Pancreas (tissue), 10 donors: Measurements from ENCODE around the gene DOCK11. TPM values are rescaled to one million over a fixed set of nuclear protein-coding genes. Genes with fewer than 3 reads are reported as not detected.
"Not testable (repeated sequence)": the region's sequence is repeated elsewhere in the genome, so short reads cannot be mapped to it uniquely, and the experiment has no call there.

Experiments used
- ATAC-seq, 4 donors: fragments of 200-7000 bp; cut with Tn5 transposase; one replicate each; pipeline versions ENCODE4 v1.8.0 to v1.9.1; 2020; ENCODE audit warnings: mild to moderate bottlenecking in 4 of 4, moderate library complexity in 4 of 4
- DNase-seq, 6 donors: peaks; one replicate each; pipeline ENCODE4 v3.0.0-alpha.2; 2020
- FAIRE-seq: peaks from 2 replicates; lab custom pipeline; 2012; peaks lifted over from hg19 to GRCh38; lab: Jason Lieb, UNC
- H3K27ac ChIP-seq, 4 donors: fragments of 200-600 bp; sonication (generic); 1 replicate in 3 of 4; 2 replicates in 1 of 4; pipeline versions ENCODE4 v1.5.0 to v1.8.0; 2020
- H3K27me3 ChIP-seq, 4 donors: fragments of 200-600 bp; one replicate each; pipeline ENCODE4 v1.8.0; 2021
- H3K36me3 ChIP-seq, 3 donors: fragments of 200-600 bp; sonication (generic) in 1 of 3; one replicate each; pipeline versions ENCODE4 v1.5.0 to v1.8.0; 2020 to 2021
- H3K4me1 ChIP-seq, 3 donors: fragments of 200-600 bp; one replicate each; pipeline ENCODE4 v1.8.0; 2021
- H3K4me3 ChIP-seq, 4 donors: fragments of 200-600 bp; sonication (generic) in 2 of 4; one replicate each; pipeline versions ENCODE4 v1.5.0 to v1.8.0; 2020 to 2021
- H3K9me3 ChIP-seq, 4 donors: fragments of 200-600 bp; one replicate each; pipeline ENCODE4 v1.8.0; 2021
- WGBS, 2 donors: extraction: QIAGEN DNeasy Blood & Tissue Kit; methylation state at CpG; one replicate each; pipeline ENCODE4 v1.1.7; 2013; 5-methylcytosine and 5-hydroxymethylcytosine counted together
- intact Hi-C, 3 donors: fragments of 100-400 bp; cut with DNase I; formaldehyde crosslinking; loops; one replicate each; pipeline versions ENCODE4 v1.11.1 to v1.14.2; 2022
- polyA plus RNA-seq, 2 donors: library from polyadenylated mRNA; stranded (reverse); fragments of 200-250 nt; gene quantifications; one replicate each; pipeline ENCODE4 v1.2.3, GENCODE V29; 2013
- total RNA-seq, 6 donors: library from RNA; stranded (reverse); fragmentation: NEBNext Ultra II Directional in 4 of 6; extraction: Animal tissue kit (Norgen Biotek cat#: 25700) in 4 of 6; gene quantifications; one replicate each; pipeline versions ENCODE4 v1.2.1 to v1.2.4, GENCODE V29; 2021 to 2023
- TF ChIP-seq, protein P1 (sequence below), 4 donors: fragments of 200-600 bp; sonication (generic) in 3 of 4; IDR thresholded peaks; one replicate each; pipeline versions ENCODE4 v1.5.0 to v1.8.0; 2021; ENCODE audit warnings: antibody characterized with exemption in 4 of 4
- donor health status: healthy with polysubstance abuse.
- donor health status: DM: no; HTN: no; CAD: no; lungs with moderate emphysema.
- donor health status: DM: no; HTN: no; CAD: no.
- donor health status: control.
- donor health status: control.
- donor health status: Bipolar disorder and iron deficiency.
- donor health status: DM: yes; HTN: yes; CAD: no.
- donor health status: DM: no; HTN: no; CAD: no.
- donor health status: DM: no; HTN: no; CAD: no.
- donor health status: DM: yes; HTN: yes; CAD: no.

The DOCK11 gene
- total and polyA plus RNA-seq, 8 donors: 0.65 to 8.1 (median 2.4) TPM

GRCh38 chrX:118583781-118584180 lies 88.2 kb downstream of the DOCK11 start:
- H3K9me3 ChIP-seq: no peaks in the 10 kb centered on the region
- no peak overlapping the region for H3K27ac ChIP-seq
- no peak for DNase-seq
- no peak for FAIRE-seq
- H3K27me3 ChIP-seq: no peaks in the 10 kb centered on the region
- intact Hi-C loops: no loop called here
- no peaks in the 10 kb centered on the region for H3K36me3 ChIP-seq
- ATAC-seq: no peak
- 92 to 94% methylated on average over 4 of the region's 4 CpGs for WGBS, 2 donors
- H3K4me1 ChIP-seq: no peaks in the 10 kb centered on the region
- TF ChIP-seq, protein P1, sequence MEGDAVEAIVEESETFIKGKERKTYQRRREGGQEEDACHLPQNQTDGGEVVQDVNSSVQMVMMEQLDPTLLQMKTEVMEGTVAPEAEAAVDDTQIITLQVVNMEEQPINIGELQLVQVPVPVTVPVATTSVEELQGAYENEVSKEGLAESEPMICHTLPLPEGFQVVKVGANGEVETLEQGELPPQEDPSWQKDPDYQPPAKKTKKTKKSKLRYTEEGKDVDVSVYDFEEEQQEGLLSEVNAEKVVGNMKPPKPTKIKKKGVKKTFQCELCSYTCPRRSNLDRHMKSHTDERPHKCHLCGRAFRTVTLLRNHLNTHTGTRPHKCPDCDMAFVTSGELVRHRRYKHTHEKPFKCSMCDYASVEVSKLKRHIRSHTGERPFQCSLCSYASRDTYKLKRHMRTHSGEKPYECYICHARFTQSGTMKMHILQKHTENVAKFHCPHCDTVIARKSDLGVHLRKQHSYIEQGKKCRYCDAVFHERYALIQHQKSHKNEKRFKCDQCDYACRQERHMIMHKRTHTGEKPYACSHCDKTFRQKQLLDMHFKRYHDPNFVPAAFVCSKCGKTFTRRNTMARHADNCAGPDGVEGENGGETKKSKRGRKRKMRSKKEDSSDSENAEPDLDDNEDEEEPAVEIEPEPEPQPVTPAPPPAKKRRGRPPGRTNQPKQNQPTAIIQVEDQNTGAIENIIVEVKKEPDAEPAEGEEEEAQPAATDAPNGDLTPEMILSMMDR (IDR thresholded peaks at IDR 0.05): no peak
- no peak overlapping the region for H3K4me3 ChIP-seq

- WGBS, 2 donors: 69 to 87% methylated on average over 3 of the region's 3 CpGs
- Histone ChIP-seq H3K4me1 (no peaks in the 10 kb centered on the region), H3K9me3 (no peaks in the 10 kb centered on the region), H3K27ac (no peak overlapping the region), H3K27me3 (no peaks in the 10 kb centered on the region), H3K36me3 (no peaks in the 10 kb centered on the region), H3K4me3 (no peak overlapping the region)
- DNase-seq (no peak), FAIRE-seq (no peak), ATAC-seq (no peak)
- TF ChIP-seq, protein P1 (IDR thresholded peaks at IDR 0.05): no peak
- intact Hi-C loops: no loop called here
Observed at GRCh38 chrX:118585296-118585695, 89.7 kb downstream of the DOCK11 start.

DNA sequence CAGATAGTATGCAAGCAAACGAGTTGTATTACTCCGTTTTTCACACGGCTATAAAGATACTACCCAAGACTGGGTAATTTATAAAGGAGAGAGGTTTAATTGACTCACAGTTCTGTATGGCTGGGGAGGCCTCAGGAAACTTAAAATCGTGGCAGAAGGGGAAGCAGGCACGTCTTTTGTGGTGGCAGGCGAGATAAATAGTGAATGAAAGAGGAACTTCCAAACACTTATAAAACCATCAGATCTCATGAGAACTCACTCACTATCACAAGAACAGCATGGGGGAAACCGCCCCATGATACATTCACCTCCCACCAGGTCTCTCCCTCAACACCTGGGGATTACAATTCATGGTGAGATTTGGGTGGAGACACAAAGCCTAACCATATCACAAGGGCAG lies 90.6 kb downstream of the DOCK11 start:
- intact Hi-C loops, H3K4me3 ChIP-seq, DNase-seq, H3K4me1 ChIP-seq, H3K9me3 ChIP-seq, ATAC-seq, H3K27ac ChIP-seq, FAIRE-seq, H3K36me3 ChIP-seq, H3K27me3 ChIP-seq: not testable (repeated sequence)
- 43 to 56% methylated on average over 7 of the region's 7 CpGs for WGBS, 2 donors

DNA sequence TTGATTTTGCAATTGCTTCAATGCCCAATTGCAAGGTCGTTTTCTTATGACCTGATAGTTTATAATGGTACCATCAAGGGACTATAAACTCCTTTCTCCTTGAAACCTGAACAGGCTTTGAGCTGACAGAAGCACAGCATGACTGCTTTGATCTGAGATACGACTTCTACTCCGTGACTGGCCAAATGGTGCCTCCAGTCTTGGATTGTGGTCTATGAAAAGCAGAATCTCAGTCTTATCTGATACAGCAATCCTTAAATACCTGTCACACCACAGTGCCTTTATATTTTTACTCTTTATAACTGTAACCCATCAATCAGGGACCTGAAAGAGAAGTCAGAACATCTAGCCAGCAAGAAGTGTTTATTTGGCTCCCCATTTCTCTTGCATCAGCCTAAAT lies 93.1 kb downstream of the DOCK11 start:
- Histone ChIP-seq H3K27me3 (no peaks in the 10 kb centered on the region), H3K4me1 (no peaks in the 10 kb centered on the region), H3K9me3 (no peaks in the 10 kb centered on the region), H3K4me3 (no peak overlapping the region), H3K27ac (no peak overlapping the region), H3K36me3 (no peaks in the 10 kb centered on the region)
- WGBS, 2 donors: 50 to 62% methylated on average over 3 of the region's 3 CpGs
- intact Hi-C loops: no loop called here
- ATAC-seq (no peak), FAIRE-seq (no peak), DNase-seq (no peak)
- TF ChIP-seq, protein P1 (IDR thresholded peaks at IDR 0.05): no peak

- DNase-seq (no peak), FAIRE-seq (no peak), ATAC-seq (no peak)
- Histone ChIP-seq H3K27me3 (no peaks in the 10 kb centered on the region), H3K4me1 (no peaks in the 10 kb centered on the region), H3K36me3 (no peaks in the 10 kb centered on the region), H3K4me3 (no peak overlapping the region), H3K9me3 (no peaks in the 10 kb centered on the region), H3K27ac (no peak overlapping the region)
- intact Hi-C loops: no loop called here
- TF ChIP-seq, protein P1 (IDR thresholded peaks at IDR 0.05): no peak
- 71 to 86% methylated on average over 1 of the region's 1 CpG for WGBS, 2 donors
Observed at GRCh38 chrX:118589227-118589626, 93.6 kb downstream of the DOCK11 start.
